CD4-positive, alpha-beta memory T cell (primary cell): Measurements from ENCODE around the gene PMPCB. TPM values are rescaled to one million over a fixed set of nuclear protein-coding genes. Genes with fewer than 3 reads are reported as not detected.
A peak's percentile ranks its signal among the peaks of the same experiment; 100 is the strongest.

Experiments
- CTCF ChIA-PET: fragments of 350-600 bp; sonication (Branson Sonifier 250); formaldehyde crosslinking; loops from one replicate; lab custom pipeline; 2021; ENCODE audit warnings: inconsistent platforms; ENCODE audit not compliant: partially characterized antibody; lab: Charles Lee
- POLR2A ChIA-PET: fragments of 350-600 bp; sonication (Branson Sonifier 250); formaldehyde crosslinking; loops from one replicate; lab custom pipeline; 2021; ENCODE audit not compliant: partially characterized antibody; lab: Charles Lee
- DNase-seq, 5 donors: peaks; one replicate each; pipeline versions ENCODE4 v3.0.0 to v3.0.0-alpha.2; 2020 to 2022; ENCODE audit warnings: mixed read lengths in 1 of 5
- H3K27ac ChIP-seq: one replicate; pipeline ENCODE4 v1.7.0; 2013; ENCODE audit warnings: low read depth, low read length
- H3K27me3 ChIP-seq: 2 replicates; pipeline ENCODE4 v1.7.0; 2013; ENCODE audit warnings: mild to moderate bottlenecking, low read length, moderate library complexity; ENCODE audit not compliant: insufficient read depth
- H3K36me3 ChIP-seq: 2 replicates; pipeline ENCODE4 v1.7.0; 2013; ENCODE audit warnings: mild to moderate bottlenecking, low read length, moderate library complexity; ENCODE audit not compliant: insufficient read depth
- H3K4me1 ChIP-seq: 2 replicates; pipeline ENCODE4 v1.7.0; 2013; ENCODE audit warnings: mild to moderate bottlenecking, low read length, moderate library complexity; ENCODE audit not compliant: insufficient read depth
- H3K4me3 ChIP-seq, 2 donors: one replicate each; pipeline ENCODE4 v1.7.0; 2013; ENCODE audit warnings: low read length in 2 of 2, mild to moderate bottlenecking in 1 of 2
- H3K9me3 ChIP-seq, 2 donors: one replicate each; pipeline ENCODE4 v1.7.0; 2013; ENCODE audit warnings: low read length in 2 of 2, control low read depth in 1 of 2; ENCODE audit not compliant: control insufficient read depth in 1 of 2
- H3K27ac Mint-ChIP-seq, 7 donors: one replicate each; pipeline ENCODE4 v1.8.0; 2020 to 2021; ENCODE audit warnings: mixed read lengths in 7 of 7, mild to moderate bottlenecking in 6 of 7, inconsistent platforms in 3 of 7, moderate library complexity in 3 of 7
- H3K27me3 Mint-ChIP-seq, 2 donors: one replicate each; pipeline ENCODE4 v1.8.0; 2020 to 2021; ENCODE audit warnings: mixed read lengths in 2 of 2
- H3K36me3 Mint-ChIP-seq, 2 donors: one replicate each; pipeline ENCODE4 v1.8.0; 2020 to 2021; ENCODE audit warnings: mixed read lengths in 2 of 2, inconsistent platforms in 1 of 2, mild to moderate bottlenecking in 1 of 2
- H3K4me1 Mint-ChIP-seq, 4 donors: one replicate each; pipeline ENCODE4 v1.8.0; 2020 to 2021; ENCODE audit warnings: mixed read lengths in 4 of 4, mild to moderate bottlenecking in 1 of 4
- H3K4me3 Mint-ChIP-seq, 8 donors: one replicate each; pipeline ENCODE4 v1.8.0; 2020 to 2021; ENCODE audit warnings: mixed read lengths in 8 of 8, mild to moderate bottlenecking in 7 of 8, moderate library complexity in 6 of 8, inconsistent platforms in 3 of 8
- H3K9me3 Mint-ChIP-seq, 8 donors: one replicate each; pipeline ENCODE4 v1.8.0; 2020 to 2021; ENCODE audit warnings: mixed read lengths in 8 of 8, mild to moderate bottlenecking in 5 of 8, inconsistent platforms in 3 of 8, moderate library complexity in 1 of 8
- intact Hi-C: fragments of 100-400 bp; cut with micrococcal nuclease; formaldehyde crosslinking; loops from one replicate; pipeline ENCODE4 v1.15.1; 2023
- polyA plus RNA-seq, 2 donors: library from polyadenylated mRNA; unstranded; fragments of 300-500 nt; fragmentation: Illumina TruSeq; gene quantifications; one replicate each; pipeline ENCODE4 v1.2.3, GENCODE V29; 2021
- total RNA-seq, 2 experiments: library from RNA; stranded (reverse); gene quantifications; one replicate each; pipeline ENCODE4 v1.2.3, GENCODE V29; 2021

The PMPCB gene
- total and polyA plus RNA-seq, 4 experiments from 2014 or later = 71.2 to 86.1 (median 74.4) TPM

GRCh38 chr7:103317009-103317408 lies 19.8 kb downstream of the PMPCB start:
- intact Hi-C loops = no loop called here
- peak overlapping the region; percentile 5 to 89 (median 47) for H3K27ac Mint-ChIP-seq
- no peaks in the 10 kb centered on the region for H3K27me3 Mint-ChIP-seq
- H3K4me3 Mint-ChIP-seq = no peak overlapping the region
- no peaks in the 10 kb centered on the region for H3K4me1 ChIP-seq
- no peak overlapping the region for H3K27ac ChIP-seq
- no peaks in the 10 kb centered on the region for H3K9me3 ChIP-seq
- POLR2A ChIA-PET = interaction anchor here (0.9 to 1.5 kb wide), 2 partner anchors 20 to 28 kb away, joined by 3 read pairs; partner anchors contain the start of genes DNAJC2 and PMPCB
- CTCF ChIA-PET = no interaction called here
- no peaks in the 10 kb centered on the region for H3K9me3 Mint-ChIP-seq
- DNase-seq = no peak
- H3K36me3 Mint-ChIP-seq = peaks cover 54 to 74% of the 10 kb centered on the region in 2 donors
- no peaks in the 10 kb centered on the region for H3K27me3 ChIP-seq
- no peak overlapping the region for H3K4me3 ChIP-seq
- peaks cover 80% of the 10 kb centered on the region for H3K36me3 ChIP-seq
- peaks cover 0 to 4% (median 1%) of the 10 kb centered on the region in 4 donors for H3K4me1 Mint-ChIP-seq

GRCh38 chr7:103325744-103326143 lies 28.5 kb downstream of the PMPCB start:
- intact Hi-C loops = no loop called here
- Mint-ChIP-seq H3K9me3 (no peaks in the 10 kb centered on the region), H3K36me3 (peaks cover 27 to 41% of the 10 kb centered on the region in 2 donors), H3K27ac (peak overlapping the region in 2 of 7 donors; percentile 61), H3K27me3 (no peaks in the 10 kb centered on the region), H3K4me3 (no peak overlapping the region), H3K4me1 (peaks cover 0 to 1% (median 0%) of the 10 kb centered on the region in 4 donors)
- Histone ChIP-seq H3K9me3 (no peaks in the 10 kb centered on the region), H3K36me3 (peaks cover 37% of the 10 kb centered on the region), H3K27ac (no peak overlapping the region), H3K4me3 (no peak overlapping the region), H3K4me1 (no peaks in the 10 kb centered on the region), H3K27me3 (no peaks in the 10 kb centered on the region)
- POLR2A ChIA-PET = no interaction called here
- CTCF ChIA-PET = no interaction called here
- no peak for DNase-seq

- peaks cover 46% of the 10 kb centered on the region for H3K36me3 ChIP-seq
- DNase-seq = no peak
- no peak overlapping the region for H3K4me3 ChIP-seq
- Mint-ChIP-seq H3K4me3 (no peak overlapping the region), H3K9me3 (no peaks in the 10 kb centered on the region), H3K27me3 (no peaks in the 10 kb centered on the region), H3K27ac (no peak overlapping the region), H3K4me1 (peaks cover 17 to 26% (median 26%) of the 10 kb centered on the region in 4 donors), H3K36me3 (peaks cover 36 to 57% of the 10 kb centered on the region in 2 donors)
- no peaks in the 10 kb centered on the region for H3K9me3 ChIP-seq
- no peak overlapping the region for H3K27ac ChIP-seq
- peaks cover 16% of the 10 kb centered on the region for H3K4me1 ChIP-seq
- intact Hi-C loops = no loop called here
- no peaks in the 10 kb centered on the region for H3K27me3 ChIP-seq
- CTCF ChIA-PET = no interaction called here
- POLR2A ChIA-PET = no interaction called here
Observed at GRCh38 chr7:103336761-103337160, 39.5 kb downstream of the PMPCB start.

GRCh38 chr7:103338864-103339263 lies 41.6 kb downstream of the PMPCB start:
- H3K36me3 ChIP-seq = peaks cover 46% of the 10 kb centered on the region
- Mint-ChIP-seq H3K36me3 (peaks cover 39 to 59% of the 10 kb centered on the region in 2 donors), H3K27me3 (no peaks in the 10 kb centered on the region), H3K4me1 (peaks cover 18 to 43% (median 37%) of the 10 kb centered on the region in 4 donors), H3K9me3 (no peaks in the 10 kb centered on the region), H3K27ac (peak overlapping the region in 1 of 7 donors; percentile 4), H3K4me3 (no peak overlapping the region)
- POLR2A ChIA-PET = interaction anchor here (1.2 kb wide), 1 partner anchor 39 kb away, joined by 4 read pairs; no protein-coding TSS in a partner anchor
- no peaks in the 10 kb centered on the region for H3K9me3 ChIP-seq
- CTCF ChIA-PET = no interaction called here
- no peaks in the 10 kb centered on the region for H3K27me3 ChIP-seq
- intact Hi-C loops = no loop called here
- no peak for DNase-seq
- no peak overlapping the region for H3K4me3 ChIP-seq
- no peak overlapping the region for H3K27ac ChIP-seq
- peaks cover 32% of the 10 kb centered on the region for H3K4me1 ChIP-seq

- no peaks in the 10 kb centered on the region for H3K27me3 ChIP-seq
- H3K36me3 ChIP-seq = peaks cover 37% of the 10 kb centered on the region
- Mint-ChIP-seq H3K36me3 (peaks cover 39 to 59% of the 10 kb centered on the region in 2 donors), H3K4me1 (peaks cover 23 to 61% (median 49%) of the 10 kb centered on the region in 4 donors), H3K27ac (peak overlapping the region in 1 of 7 donors; percentile 63), H3K9me3 (peaks cover 0 to 1% (median 0%) of the 10 kb centered on the region in 8 donors), H3K27me3 (no peaks in the 10 kb centered on the region), H3K4me3 (peak overlapping the region in 2 of 8 donors; percentile 2 to 20)
- H3K4me3 ChIP-seq = no peak overlapping the region
- POLR2A ChIA-PET = no interaction called here
- H3K27ac ChIP-seq = no peak overlapping the region
- peaks cover 41% of the 10 kb centered on the region for H3K4me1 ChIP-seq
- no peaks in the 10 kb centered on the region for H3K9me3 ChIP-seq
- CTCF ChIA-PET = no interaction called here
- no peak for DNase-seq
- intact Hi-C loops = no loop called here
Observed at GRCh38 chr7:103341466-103341865, 44.2 kb downstream of the PMPCB start.

GRCh38 chr7:103343332-103343731 lies 46.1 kb downstream of the PMPCB start:
- H3K9me3 ChIP-seq = no peaks in the 10 kb centered on the region
- no peaks in the 10 kb centered on the region for H3K27me3 Mint-ChIP-seq
- peak overlapping the region in 1 of 2 donors; percentile 70 for H3K4me3 ChIP-seq
- no peaks in the 10 kb centered on the region for H3K27me3 ChIP-seq
- peak overlapping the region in 6 of 7 donors; percentile 97 to 99 (median 98) for H3K27ac Mint-ChIP-seq
- H3K4me3 Mint-ChIP-seq = peak overlapping the region; percentile 9 to 100 (median 99)
- H3K9me3 Mint-ChIP-seq = peaks cover 0 to 1% (median 0%) of the 10 kb centered on the region in 8 donors
- peaks cover 27 to 53% of the 10 kb centered on the region in 2 donors for H3K36me3 Mint-ChIP-seq
- peaks cover 50% of the 10 kb centered on the region for H3K4me1 ChIP-seq
- CTCF ChIA-PET = interaction anchor here (0.7 to 1.1 kb wide), 3 partner anchors 8 to 64 kb away, joined by 3 read pairs; no protein-coding TSS in a partner anchor
- intact Hi-C loops = no loop called here
- peaks cover 32 to 76% (median 60%) of the 10 kb centered on the region in 4 donors for H3K4me1 Mint-ChIP-seq
- peak overlapping the region; percentile 82 for H3K27ac ChIP-seq
- H3K36me3 ChIP-seq = peaks cover 22% of the 10 kb centered on the region
- POLR2A ChIA-PET = interaction anchor here (1.1 to 1.7 kb wide), 3 partner anchors 15 to 47 kb away, joined by 3 to 5 read pairs (median 3); no protein-coding TSS in a partner anchor
- DNase-seq = no peak

GRCh38 chr7:103343758-103344452 lies 46.7 kb downstream of the PMPCB start:
- POLR2A ChIA-PET = interaction anchor here (0.9 to 1.7 kb wide), 8 partner anchors 15 to 63 kb away, joined by 3 to 5 read pairs (median 3); no protein-coding TSS in a partner anchor
- peaks cover 27 to 55% of the 10 kb centered on the region in 2 donors for H3K36me3 Mint-ChIP-seq
- H3K4me3 Mint-ChIP-seq = peak overlapping the region; percentile 98 to 100 (median 99)
- Histone ChIP-seq H3K4me1 (peaks cover 56% of the 10 kb centered on the region), H3K9me3 (no peaks in the 10 kb centered on the region), H3K27ac (peak overlapping the region; percentile 82), H3K4me3 (peak overlapping the region; percentile 70), H3K27me3 (no peaks in the 10 kb centered on the region), H3K36me3 (peaks cover 22% of the 10 kb centered on the region)
- H3K4me1 Mint-ChIP-seq = peaks cover 37 to 82% (median 64%) of the 10 kb centered on the region in 4 donors
- CTCF ChIA-PET = interaction anchor here (1.0 kb wide), 1 partner anchor 40 kb away, joined by 3 read pairs; no protein-coding TSS in a partner anchor
- peaks cover 0 to 1% (median 0%) of the 10 kb centered on the region in 8 donors for H3K9me3 Mint-ChIP-seq
- no peaks in the 10 kb centered on the region for H3K27me3 Mint-ChIP-seq
- intact Hi-C loops = loop anchor here (1.0 to 2.0 kb wide), 3 partner anchors 64 to 1669 kb away; partner anchors contain the start of gene FBXL13
- peak in 3 of 5 donors; percentile 31 to 59 (median 32) for DNase-seq
- H3K27ac Mint-ChIP-seq = peak overlapping the region; percentile 96 to 99 (median 98)
